ENCODE results near the gene REEP6.
"Not testable (repeated sequence)": the region's sequence is repeated elsewhere in the genome, so short reads cannot be mapped to it uniquely, and the experiment has no call there.

REEP6 gene

GRCh38 chr19:1507763-1508506 lies 17.0 kb downstream of the REEP6 start:
- peak; percentile 93 for DNase-seq (ENCODE audit: low spot score)

- no peak for DNase-seq (ENCODE audit: low spot score)
These were observed 17.5 kb downstream of the REEP6 start for GRCh38 chr19:1508507-1508856.

GRCh38 chr19:1509602-1510441 lies 18.8 kb downstream of the REEP6 start:
- peak; percentile 60 for DNase-seq (ENCODE audit: low spot score)

- DNase-seq (ENCODE audit: low spot score), result no peak
These were observed 19.4 kb downstream of the REEP6 start for GRCh38 chr19:1510442-1510806.

GRCh38 chr19:1510807-1511206 lies 19.8 kb downstream of the REEP6 start:
- DNase-seq (ENCODE audit: low spot score), result no peak

GRCh38 chr19:1511318-1512317 lies 20.6 kb downstream of the REEP6 start:
- DNase-seq (ENCODE audit: low spot score), result no peak

GRCh38 chr19:1512671-1513498 lies 21.9 kb downstream of the REEP6 start, which contains the start of gene ADAMTSL5:
Gene ADAMTSL5, minus strand, starts transcription at chr19:1513019. Its CDS starts 2,076 bp downstream, at chr19:1510943.
- DNase-seq (ENCODE audit: low spot score), result no peak

- DNase-seq (ENCODE audit: low spot score), result no peak
These were observed 22.7 kb downstream of the REEP6 start for GRCh38 chr19:1513499-1514294.

GRCh38 chr19:1514295-1514661 lies 23.3 kb downstream of the REEP6 start:
- no peak for DNase-seq (ENCODE audit: low spot score)

GRCh38 chr19:1514986-1515721 lies 24.2 kb downstream of the REEP6 start:
- DNase-seq (ENCODE audit: low spot score), result no peak

- no peak for DNase-seq (ENCODE audit: low spot score)
These were observed 25.4 kb downstream of the REEP6 start for GRCh38 chr19:1516395-1516753.

GRCh38 chr19:1518471-1518870 lies 27.5 kb downstream of the REEP6 start:
- no peak for DNase-seq (ENCODE audit: low spot score)

- DNase-seq (ENCODE audit: low spot score), result not testable (repeated sequence)
These were observed 28.8 kb downstream of the REEP6 start for GRCh38 chr19:1519802-1520201.

- no peak for DNase-seq (ENCODE audit: low spot score)
These were observed 29.3 kb downstream of the REEP6 start for GRCh38 chr19:1520203-1520780.

GRCh38 chr19:1521636-1522035 lies 30.7 kb downstream of the REEP6 start:
- DNase-seq (ENCODE audit: low spot score), result peak; percentile 57

- DNase-seq (ENCODE audit: low spot score), result no peak
These were observed 31.1 kb downstream of the REEP6 start for GRCh38 chr19:1522061-1522460.

GRCh38 chr19:1522838-1523237 lies 31.9 kb downstream of the REEP6 start:
- no peak for DNase-seq (ENCODE audit: low spot score)

- DNase-seq (ENCODE audit: low spot score), result no peak
These were observed 32.7 kb downstream of the REEP6 start, which contains the start of gene PLK5 for GRCh38 chr19:1523412-1524286. Gene PLK5, plus strand, starts transcription at chr19:1524077. Its CDS starts 2,920 bp downstream, at chr19:1526997.

All from putamen (tissue), 1 donor.